ENCODE results near the gene HAGH.

The HAGH gene

GRCh38 chr16:1763521-1764511 lies 62.8 kb downstream of the HAGH start (continued):
- TF ChIP-seq, protein P1, sequence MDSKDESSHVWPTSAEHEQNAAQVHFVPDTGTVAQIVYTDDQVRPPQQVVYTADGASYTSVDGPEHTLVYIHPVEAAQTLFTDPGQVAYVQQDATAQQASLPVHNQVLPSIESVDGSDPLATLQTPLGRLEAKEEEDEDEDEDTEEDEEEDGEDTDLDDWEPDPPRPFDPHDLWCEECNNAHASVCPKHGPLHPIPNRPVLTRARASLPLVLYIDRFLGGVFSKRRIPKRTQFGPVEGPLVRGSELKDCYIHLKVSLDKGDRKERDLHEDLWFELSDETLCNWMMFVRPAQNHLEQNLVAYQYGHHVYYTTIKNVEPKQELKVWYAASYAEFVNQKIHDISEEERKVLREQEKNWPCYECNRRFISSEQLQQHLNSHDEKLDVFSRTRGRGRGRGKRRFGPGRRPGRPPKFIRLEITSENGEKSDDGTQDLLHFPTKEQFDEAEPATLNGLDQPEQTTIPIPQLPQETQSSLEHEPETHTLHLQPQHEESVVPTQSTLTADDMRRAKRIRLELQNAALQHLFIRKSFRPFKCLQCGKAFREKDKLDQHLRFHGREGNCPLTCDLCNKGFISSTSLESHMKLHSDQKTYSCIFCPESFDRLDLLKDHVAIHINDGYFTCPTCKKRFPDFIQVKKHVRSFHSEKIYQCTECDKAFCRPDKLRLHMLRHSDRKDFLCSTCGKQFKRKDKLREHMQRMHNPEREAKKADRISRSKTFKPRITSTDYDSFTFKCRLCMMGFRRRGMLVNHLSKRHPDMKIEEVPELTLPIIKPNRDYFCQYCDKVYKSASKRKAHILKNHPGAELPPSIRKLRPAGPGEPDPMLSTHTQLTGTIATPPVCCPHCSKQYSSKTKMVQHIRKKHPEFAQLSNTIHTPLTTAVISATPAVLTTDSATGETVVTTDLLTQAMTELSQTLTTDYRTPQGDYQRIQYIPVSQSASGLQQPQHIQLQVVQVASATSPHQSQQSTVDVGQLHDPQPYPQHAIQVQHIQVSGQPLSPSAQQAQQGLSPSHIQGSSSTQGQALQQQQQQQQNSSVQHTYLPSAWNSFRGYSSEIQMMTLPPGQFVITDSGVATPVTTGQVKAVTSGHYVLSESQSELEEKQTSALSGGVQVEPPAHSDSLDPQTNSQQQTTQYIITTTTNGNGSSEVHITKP (tag by site-specific recombination; IDR thresholded peaks at IDR 0.05), result no peak
- TF ChIP-seq CTCF (tag by site-specific recombination; IDR thresholded peaks at IDR 0.05), result peak; percentile 34
- TF ChIP-seq ZNF112 (tag by site-specific recombination; IDR thresholded peaks at IDR 0.05), result no peak
- TF ChIP-seq ZNF560 (tag by site-specific recombination; IDR thresholded peaks at IDR 0.05; ENCODE audit: borderline replicate concordance), result no peak
- no peak for TF ChIP-seq SALL2 (tag by site-specific recombination; IDR thresholded peaks at IDR 0.05; ENCODE audit: borderline replicate concordance)
- TF ChIP-seq YY2 (tag by site-specific recombination; IDR thresholded peaks at IDR 0.05), result no peak
- no peak for TF ChIP-seq ZBTB44 (tag by site-specific recombination; IDR thresholded peaks at IDR 0.05)
- TF ChIP-seq, protein P2, sequence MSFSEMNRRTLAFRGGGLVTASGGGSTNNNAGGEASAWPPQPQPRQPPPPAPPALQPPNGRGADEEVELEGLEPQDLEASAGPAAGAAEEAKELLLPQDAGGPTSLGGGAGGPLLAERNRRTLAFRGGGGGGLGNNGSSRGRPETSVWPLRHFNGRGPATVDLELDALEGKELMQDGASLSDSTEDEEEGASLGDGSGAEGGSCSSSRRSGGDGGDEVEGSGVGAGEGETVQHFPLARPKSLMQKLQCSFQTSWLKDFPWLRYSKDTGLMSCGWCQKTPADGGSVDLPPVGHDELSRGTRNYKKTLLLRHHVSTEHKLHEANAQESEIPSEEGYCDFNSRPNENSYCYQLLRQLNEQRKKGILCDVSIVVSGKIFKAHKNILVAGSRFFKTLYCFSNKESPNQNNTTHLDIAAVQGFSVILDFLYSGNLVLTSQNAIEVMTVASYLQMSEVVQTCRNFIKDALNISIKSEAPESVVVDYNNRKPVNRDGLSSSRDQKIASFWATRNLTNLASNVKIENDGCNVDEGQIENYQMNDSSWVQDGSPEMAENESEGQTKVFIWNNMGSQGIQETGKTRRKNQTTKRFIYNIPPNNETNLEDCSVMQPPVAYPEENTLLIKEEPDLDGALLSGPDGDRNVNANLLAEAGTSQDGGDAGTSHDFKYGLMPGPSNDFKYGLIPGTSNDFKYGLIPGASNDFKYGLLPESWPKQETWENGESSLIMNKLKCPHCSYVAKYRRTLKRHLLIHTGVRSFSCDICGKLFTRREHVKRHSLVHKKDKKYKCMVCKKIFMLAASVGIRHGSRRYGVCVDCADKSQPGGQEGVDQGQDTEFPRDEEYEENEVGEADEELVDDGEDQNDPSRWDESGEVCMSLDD (tag by site-specific recombination; IDR thresholded peaks at IDR 0.05), result no peak
- TF ChIP-seq ZNF701 (tag by site-specific recombination; IDR thresholded peaks at IDR 0.05), result no peak
- TF ChIP-seq IKZF3 (tag by site-specific recombination; IDR thresholded peaks at IDR 0.05), result 0 out of 2 replicates have a peak, but pooled peaks have one; percentile 20
- peak; percentile 80 for TF ChIP-seq KLF1 (tag by site-specific recombination; IDR thresholded peaks at IDR 0.05)
- TF ChIP-seq ZNF670 (tag by site-specific recombination; IDR thresholded peaks at IDR 0.05; ENCODE audit: low read depth), result no peak

GRCh38 chr16:1762879-1763520 lies 63.6 kb downstream of the HAGH start:
- Histone ChIP-seq H3K27ac (ENCODE audit: extremely low read depth, low read depth, low read length) (no peak overlapping the region), H3K4me1 (ENCODE audit: control insufficient read depth, insufficient read depth, low read length) (no peaks in the 10 kb centered on the region), H3K4me3 (ENCODE audit: low read depth, low read length) (no peak overlapping the region), H3K9me3 (ENCODE audit: control insufficient read depth, insufficient read depth, low read depth, low read length) (no peaks in the 10 kb centered on the region), H3K36me3 (ENCODE audit: control insufficient read depth in 2 of 2, insufficient read depth in 1 of 2, low read length in 2 of 2) (peaks cover 0 to 88% of the 10 kb centered on the region in 2 experiments; a peak in 1 of 3 replicates)
- POLR2A ChIA-PET, result no interaction called here
- CTCF ChIA-PET, result interaction anchor here (0.6 kb wide), 1 partner anchor 43 kb away, joined by 5 read pairs; no protein-coding TSS in a partner anchor
- peak; percentile 27; the same call in 1 of the 2 replicates for TF ChIP-seq HIC1 (tag by site-specific recombination; IDR thresholded peaks at IDR 0.05)
- TF ChIP-seq ZSCAN16 (tag by site-specific recombination; IDR thresholded peaks at IDR 0.05), result no peak
- TF ChIP-seq SCRT2 (tag by site-specific recombination; IDR thresholded peaks at IDR 0.05), result peak; percentile 45; the same call in 1 of the 2 replicates
- TF ChIP-seq ZNF146 (tag by site-specific recombination; IDR thresholded peaks at IDR 0.05), result no peak
- TF ChIP-seq ZNF121 (tag by site-specific recombination; IDR thresholded peaks at IDR 0.05), result no peak
- TF ChIP-seq ZNF112 (tag by site-specific recombination; IDR thresholded peaks at IDR 0.05), result no peak
- TF ChIP-seq ZNF677 (tag by site-specific recombination; IDR thresholded peaks at IDR 0.05), result no peak
- no peak for TF ChIP-seq ZNF837 (tag by site-specific recombination; IDR thresholded peaks at IDR 0.05)
- TF ChIP-seq ZNF610 (tag by site-specific recombination; IDR thresholded peaks at IDR 0.05; ENCODE audit: borderline replicate concordance), result no peak
- TF ChIP-seq ZNF341 (tag by site-specific recombination; IDR thresholded peaks at IDR 0.05; ENCODE audit: low read depth), result peak; percentile 67; the same call in 1 of the 2 replicates
- no peak for TF ChIP-seq ZNF19 (tag by site-specific recombination; IDR thresholded peaks at IDR 0.05; ENCODE audit: low read depth)

All from HEK293 (cell line).